Measurements from ENCODE around the gene CCT6B.

The CCT6B gene

DNA sequence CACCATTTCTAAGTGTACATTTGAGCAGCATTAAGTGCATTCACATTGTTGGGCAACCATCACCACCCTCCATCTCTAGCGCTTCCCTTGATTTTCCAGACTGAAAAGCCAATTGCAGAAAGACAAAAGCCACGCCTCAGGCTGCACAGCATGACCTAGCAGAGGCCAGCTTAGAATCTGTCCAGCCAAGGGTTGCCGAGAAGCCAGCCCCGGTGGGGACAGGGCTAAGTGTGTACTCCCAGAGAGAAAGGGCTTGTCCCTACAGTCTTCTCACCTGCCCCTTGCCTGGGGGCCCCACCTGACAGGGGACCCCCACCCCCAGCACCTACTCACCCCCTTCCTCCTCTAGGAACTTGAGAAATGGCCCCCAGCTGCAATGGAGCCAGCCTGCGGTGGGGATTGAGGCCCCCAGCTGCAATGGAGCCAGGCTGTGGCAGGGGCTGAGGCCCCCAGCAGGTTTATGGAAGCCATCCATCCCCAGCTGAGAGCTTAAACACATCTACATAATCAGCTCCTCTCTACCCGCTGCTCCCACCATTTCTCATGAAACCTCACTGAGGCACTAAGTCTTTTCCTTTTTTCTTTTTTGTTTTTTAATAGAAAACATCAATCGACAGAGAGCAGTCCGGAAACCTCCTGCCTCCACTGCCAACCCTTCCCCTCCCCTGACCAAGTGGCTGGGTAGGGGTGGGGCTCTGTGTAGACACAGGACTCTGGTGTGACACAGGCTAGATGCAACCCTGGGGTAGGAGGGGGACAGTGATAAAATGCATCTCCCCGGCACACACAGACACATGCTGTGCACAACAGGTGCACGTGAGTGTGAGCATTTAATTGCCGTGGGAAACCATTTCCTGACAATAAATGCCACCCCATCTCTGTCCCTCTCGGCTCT is 77.9 kb downstream of the CCT6B start:
- DNase-seq = no peak

DNA sequence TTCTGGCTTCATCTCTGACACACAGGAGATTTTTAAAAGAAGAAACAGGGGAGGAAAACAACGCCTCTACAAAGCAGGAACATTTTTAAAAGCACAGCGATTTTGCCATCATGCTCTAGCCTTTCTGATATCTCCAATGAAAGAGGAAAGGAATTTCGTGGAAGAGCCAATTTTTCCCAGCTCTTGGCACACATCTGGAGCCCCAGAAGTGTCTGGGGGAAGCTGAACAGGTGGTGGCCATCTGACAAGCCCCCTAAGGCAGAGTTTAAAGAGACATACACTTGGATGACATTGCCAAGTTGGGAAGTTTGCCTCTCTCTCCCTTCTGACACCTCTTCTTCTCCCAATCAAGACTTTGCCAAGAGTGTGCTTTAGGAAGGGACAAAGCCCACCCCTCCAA is 82.1 kb downstream of the CCT6B start:
- DNase-seq = no peak
